ENCODE measurements around the gene ASAH2B.
"Not testable (repeated sequence)": the region's sequence is repeated elsewhere in the genome, so short reads cannot be mapped to it uniquely, and the experiment has no call there.

The ASAH2B gene

GRCh38 chr10:50742820-50743219 is 3.1 kb downstream of the ASAH2B start:
- H3K79me2 ChIP-seq (ENCODE audit: control insufficient read depth, insufficient read depth, low read length, unreplicated experiment); H3K4me3 ChIP-seq (ENCODE audit: low read depth, low read length); H2AFZ ChIP-seq (ENCODE audit: low read length, unreplicated experiment); H3K36me3 ChIP-seq (ENCODE audit: insufficient read depth, low read length); H3K27me3 ChIP-seq (ENCODE audit: insufficient read depth, low read length); H3K4me1 ChIP-seq (ENCODE audit: control insufficient read depth, insufficient read depth, low read length, unreplicated experiment); H3K27ac ChIP-seq (ENCODE audit: low read depth, low read length): not testable (repeated sequence)

GRCh38 chr10:50766774-50767513 is 27.2 kb downstream of the ASAH2B start:
- not testable (repeated sequence) for H3K79me2 ChIP-seq (ENCODE audit: control insufficient read depth, insufficient read depth, low read length, unreplicated experiment); H2AFZ ChIP-seq (ENCODE audit: low read length, unreplicated experiment); H3K27ac ChIP-seq (ENCODE audit: low read depth, low read length); H3K4me3 ChIP-seq (ENCODE audit: low read depth, low read length); H3K36me3 ChIP-seq (ENCODE audit: insufficient read depth, low read length); H3K4me1 ChIP-seq (ENCODE audit: control insufficient read depth, insufficient read depth, low read length, unreplicated experiment); H3K27me3 ChIP-seq (ENCODE audit: insufficient read depth, low read length)

- H2AFZ ChIP-seq (ENCODE audit: low read length, unreplicated experiment); H3K27me3 ChIP-seq (ENCODE audit: insufficient read depth, low read length); H3K36me3 ChIP-seq (ENCODE audit: insufficient read depth, low read length); H3K4me1 ChIP-seq (ENCODE audit: control insufficient read depth, insufficient read depth, low read length, unreplicated experiment); H3K79me2 ChIP-seq (ENCODE audit: control insufficient read depth, insufficient read depth, low read length, unreplicated experiment); H3K27ac ChIP-seq (ENCODE audit: low read depth, low read length); H3K4me3 ChIP-seq (ENCODE audit: low read depth, low read length): not testable (repeated sequence)
These were observed 32.3 kb downstream of the ASAH2B start for GRCh38 chr10:50772042-50772441.

DNA sequence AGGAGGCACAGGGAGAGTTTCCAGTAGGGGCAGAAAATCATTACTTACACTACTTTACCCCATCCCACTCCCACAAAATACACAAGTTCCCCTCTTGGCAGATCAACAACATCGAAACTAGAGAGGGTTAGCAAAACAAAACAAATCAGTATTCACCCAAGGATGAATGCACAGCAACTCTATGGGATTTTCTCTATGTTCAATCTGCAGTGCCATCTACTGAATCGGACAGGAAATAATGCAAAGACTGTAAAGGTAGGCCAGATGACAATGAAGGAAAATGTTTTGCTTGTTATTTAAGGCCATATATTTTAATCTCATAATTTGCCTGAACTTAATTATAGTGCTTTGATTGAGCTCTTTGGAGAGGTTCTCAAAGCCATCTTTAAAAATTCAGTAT is 35.1 kb downstream of the ASAH2B start:
- not testable (repeated sequence) for H3K79me2 ChIP-seq (ENCODE audit: control insufficient read depth, insufficient read depth, low read length, unreplicated experiment); H2AFZ ChIP-seq (ENCODE audit: low read length, unreplicated experiment); H3K36me3 ChIP-seq (ENCODE audit: insufficient read depth, low read length); H3K27me3 ChIP-seq (ENCODE audit: insufficient read depth, low read length); H3K4me3 ChIP-seq (ENCODE audit: low read depth, low read length); H3K27ac ChIP-seq (ENCODE audit: low read depth, low read length); H3K4me1 ChIP-seq (ENCODE audit: control insufficient read depth, insufficient read depth, low read length, unreplicated experiment)

- H2AFZ ChIP-seq (ENCODE audit: low read length, unreplicated experiment) = not testable (repeated sequence)
These were observed 40.3 kb downstream of the ASAH2B start for GRCh38 chr10:50780036-50780435.

DNA sequence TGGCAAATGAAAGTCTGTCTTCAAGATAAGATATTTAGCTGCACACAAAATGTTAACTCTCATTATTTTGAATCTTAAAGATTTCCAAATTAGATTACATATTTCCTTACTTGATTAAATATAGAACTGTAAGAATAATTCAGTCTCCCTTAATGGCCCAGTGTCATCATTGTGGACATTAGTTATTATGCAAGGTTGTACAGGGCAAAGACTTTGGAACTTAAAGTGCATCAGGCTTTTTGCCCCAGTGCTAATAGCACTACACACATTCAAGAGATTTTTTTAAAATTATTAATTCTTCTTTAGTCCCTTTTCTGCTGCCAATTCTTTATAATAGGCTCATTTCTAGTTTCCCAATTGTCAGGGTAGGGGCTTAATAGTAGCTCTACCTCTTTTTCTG is 42.3 kb downstream of the ASAH2B start:
- H3K4me1 ChIP-seq (ENCODE audit: control insufficient read depth, insufficient read depth, low read length, unreplicated experiment); H3K79me2 ChIP-seq (ENCODE audit: control insufficient read depth, insufficient read depth, low read length, unreplicated experiment); H3K27me3 ChIP-seq (ENCODE audit: insufficient read depth, low read length); H3K27ac ChIP-seq (ENCODE audit: low read depth, low read length); H3K4me3 ChIP-seq (ENCODE audit: low read depth, low read length); H2AFZ ChIP-seq (ENCODE audit: low read length, unreplicated experiment); H3K36me3 ChIP-seq (ENCODE audit: insufficient read depth, low read length): not testable (repeated sequence)

More at GRCh38 chr10:50780036-50780435, 40.3 kb downstream of the ASAH2B start:
- not testable (repeated sequence) for H3K36me3 ChIP-seq (ENCODE audit: insufficient read depth, low read length); H3K27me3 ChIP-seq (ENCODE audit: insufficient read depth, low read length); H3K79me2 ChIP-seq (ENCODE audit: control insufficient read depth, insufficient read depth, low read length, unreplicated experiment); H3K4me3 ChIP-seq (ENCODE audit: low read depth, low read length); H3K4me1 ChIP-seq (ENCODE audit: control insufficient read depth, insufficient read depth, low read length, unreplicated experiment); H3K27ac ChIP-seq (ENCODE audit: low read depth, low read length)

- H3K4me1 ChIP-seq (ENCODE audit: control insufficient read depth, insufficient read depth, low read length, unreplicated experiment); H3K79me2 ChIP-seq (ENCODE audit: control insufficient read depth, insufficient read depth, low read length, unreplicated experiment); H2AFZ ChIP-seq (ENCODE audit: low read length, unreplicated experiment); H3K27ac ChIP-seq (ENCODE audit: low read depth, low read length); H3K4me3 ChIP-seq (ENCODE audit: low read depth, low read length); H3K27me3 ChIP-seq (ENCODE audit: insufficient read depth, low read length); H3K36me3 ChIP-seq (ENCODE audit: insufficient read depth, low read length): not testable (repeated sequence)
These were observed 48.2 kb downstream of the ASAH2B start for GRCh38 chr10:50787962-50788361.

DNA sequence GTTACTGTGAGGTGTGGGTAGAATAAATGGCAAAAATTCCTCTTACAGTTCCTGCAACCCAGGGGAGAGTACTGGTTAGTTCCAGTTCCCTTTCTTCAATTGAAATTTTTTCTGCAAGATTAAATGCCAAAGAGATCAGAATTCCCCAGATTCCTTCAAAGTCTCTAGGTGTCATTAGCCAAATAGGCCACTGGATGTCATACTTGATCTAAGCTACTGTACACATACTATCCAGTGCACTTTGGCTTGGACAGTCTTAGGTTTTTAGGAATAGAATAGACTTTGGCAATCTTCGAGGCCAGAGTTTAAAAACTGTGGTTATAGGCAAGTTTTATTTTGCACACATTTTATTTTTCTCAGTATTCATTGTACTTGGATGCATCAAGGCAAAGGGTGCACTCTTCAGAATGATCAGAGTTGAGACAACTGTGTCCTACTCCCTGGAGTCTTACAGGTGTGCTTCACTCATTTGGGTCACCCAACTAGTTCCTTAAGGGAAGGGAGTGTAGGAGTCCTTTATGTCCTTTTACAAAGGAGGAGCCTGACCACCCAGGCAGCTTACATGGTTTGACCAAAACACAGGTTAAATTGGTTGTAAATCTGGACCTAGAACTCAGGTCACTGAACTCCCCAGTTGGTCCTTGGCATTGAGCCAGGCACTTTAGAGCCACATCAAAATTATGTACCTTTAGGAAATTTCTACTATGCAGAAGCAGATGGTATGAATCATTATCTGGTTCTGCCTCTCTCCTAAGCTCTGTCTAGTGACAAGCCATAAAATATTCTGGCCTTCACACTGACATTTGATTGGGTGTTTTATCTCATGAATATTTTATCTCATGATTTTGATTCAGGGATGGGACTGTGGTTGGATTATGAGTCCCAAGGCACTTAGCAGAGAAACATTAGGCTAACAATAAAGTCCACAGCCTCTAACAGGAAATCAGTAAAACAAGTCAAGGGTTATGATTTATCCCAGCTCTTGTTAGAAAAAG is 49.5 kb downstream of the ASAH2B start:
- H3K27me3 ChIP-seq (ENCODE audit: insufficient read depth, low read length) = no peaks in the 10 kb centered on the region
- no peaks in the 10 kb centered on the region for H3K36me3 ChIP-seq (ENCODE audit: insufficient read depth, low read length)
- H3K4me1 ChIP-seq (ENCODE audit: control insufficient read depth, insufficient read depth, low read length, unreplicated experiment) = no peaks in the 10 kb centered on the region
- H3K79me2 ChIP-seq (ENCODE audit: control insufficient read depth, insufficient read depth, low read length, unreplicated experiment) = no peaks in the 10 kb centered on the region
- no peak overlapping the region for H3K27ac ChIP-seq (ENCODE audit: low read depth, low read length)
- no peak overlapping the region for H2AFZ ChIP-seq (ENCODE audit: low read length, unreplicated experiment)
- H3K4me3 ChIP-seq (ENCODE audit: low read depth, low read length) = no peak overlapping the region

GRCh38 chr10:50794490-50794889 is 54.8 kb downstream of the ASAH2B start:
- no peaks in the 10 kb centered on the region for H3K79me2 ChIP-seq (ENCODE audit: control insufficient read depth, insufficient read depth, low read length, unreplicated experiment)
- no peak overlapping the region for H3K27ac ChIP-seq (ENCODE audit: low read depth, low read length)
- no peak overlapping the region for H2AFZ ChIP-seq (ENCODE audit: low read length, unreplicated experiment)

GRCh38 chr10:50796693-50797092 is 57.0 kb downstream of the ASAH2B start:
- H3K36me3 ChIP-seq (ENCODE audit: insufficient read depth, low read length) = no peaks in the 10 kb centered on the region
- peaks cover 9% of the 10 kb centered on the region; the same call in 1 of the 2 replicates for H3K27me3 ChIP-seq (ENCODE audit: insufficient read depth, low read length)
- H3K4me1 ChIP-seq (ENCODE audit: control insufficient read depth, insufficient read depth, low read length, unreplicated experiment) = no peaks in the 10 kb centered on the region
- no peak overlapping the region for H2AFZ ChIP-seq (ENCODE audit: low read length, unreplicated experiment)
- H3K79me2 ChIP-seq (ENCODE audit: control insufficient read depth, insufficient read depth, low read length, unreplicated experiment) = no peaks in the 10 kb centered on the region
- no peak overlapping the region for H3K4me3 ChIP-seq (ENCODE audit: low read depth, low read length)
- no peak overlapping the region for H3K27ac ChIP-seq (ENCODE audit: low read depth, low read length)

More at GRCh38 chr10:50794490-50794889, 54.8 kb downstream of the ASAH2B start:
- Histone ChIP-seq H3K36me3 (ENCODE audit: insufficient read depth, low read length) (no peaks in the 10 kb centered on the region), H3K4me1 (ENCODE audit: control insufficient read depth, insufficient read depth, low read length, unreplicated experiment) (no peaks in the 10 kb centered on the region), H3K27me3 (ENCODE audit: insufficient read depth, low read length) (0 out of 2 replicates have a peak, but pooled peaks cover 6% of the 10 kb centered on the region), H3K4me3 (ENCODE audit: low read depth, low read length) (no peak overlapping the region)

DNA sequence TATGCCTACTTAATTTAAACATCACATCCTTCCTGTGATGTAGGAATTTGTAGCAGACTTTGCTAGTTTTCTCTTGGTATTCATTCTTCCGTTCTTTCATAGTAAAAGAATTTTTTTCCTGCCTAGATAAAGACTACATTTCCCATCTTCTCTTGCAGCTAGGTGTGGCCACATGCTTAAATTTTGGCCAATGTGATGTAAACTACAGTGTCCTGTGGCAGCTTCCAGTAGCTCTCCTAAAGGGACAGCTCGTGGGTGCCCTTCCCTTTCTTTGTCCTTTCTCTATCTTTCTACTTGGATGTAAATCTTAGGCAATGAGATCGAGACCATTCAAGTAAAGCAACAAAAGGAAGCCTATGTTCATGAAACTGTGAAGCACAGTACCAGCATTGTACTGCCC is 58.6 kb downstream of the ASAH2B start:
- Histone ChIP-seq H3K27ac (ENCODE audit: low read depth, low read length) (no peak overlapping the region), H3K79me2 (ENCODE audit: control insufficient read depth, insufficient read depth, low read length, unreplicated experiment) (no peaks in the 10 kb centered on the region), H3K4me3 (ENCODE audit: low read depth, low read length) (no peak overlapping the region), H3K36me3 (ENCODE audit: insufficient read depth, low read length) (no peaks in the 10 kb centered on the region), H3K27me3 (ENCODE audit: insufficient read depth, low read length) (peaks cover 9% of the 10 kb centered on the region; the same call in 1 of the 2 replicates), H2AFZ (ENCODE audit: low read length, unreplicated experiment) (no peak overlapping the region), H3K4me1 (ENCODE audit: control insufficient read depth, insufficient read depth, low read length, unreplicated experiment) (no peaks in the 10 kb centered on the region)

All from ACC112 (cell line).